T1000 (cell line): ENCODE data around the gene MPND.

Source experiments
- DNase-seq: peaks from one replicate; lab custom pipeline; 2025; ENCODE audit warnings: mixed read lengths; lab: John Stamatoyannopoulos, UW

Gene MPND

DNA sequence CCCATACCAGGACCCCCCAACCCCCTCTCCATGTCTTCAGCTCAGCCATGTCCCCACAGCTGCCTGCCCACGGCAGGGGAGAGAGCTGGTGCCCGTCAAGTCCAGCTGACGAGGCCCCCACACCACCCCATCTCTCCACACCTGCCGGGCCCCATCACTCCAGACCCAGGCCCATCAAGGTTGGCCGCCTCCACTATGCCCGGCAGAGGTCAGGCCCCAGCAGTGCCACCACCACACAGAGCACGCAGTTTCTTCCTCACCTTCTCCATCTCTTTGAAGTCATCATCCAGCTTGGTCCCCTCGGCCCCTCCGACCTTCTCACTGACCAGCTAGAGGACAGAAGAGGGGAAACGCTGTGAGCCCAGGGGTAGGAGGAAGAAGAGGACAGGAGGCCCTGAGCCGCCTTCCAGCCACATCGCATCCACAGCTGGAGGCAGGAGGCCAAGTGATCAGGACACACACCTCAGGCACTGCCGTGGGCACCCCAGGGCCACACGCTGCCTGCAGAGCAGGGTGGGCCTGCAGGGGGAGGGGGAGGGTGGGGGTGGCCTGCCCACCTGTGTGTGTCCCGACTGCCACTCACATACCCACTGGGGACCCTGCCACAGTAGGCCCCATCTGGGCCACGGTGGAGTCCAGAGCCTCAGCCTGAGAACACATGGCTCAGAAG, 23.4 kb downstream of the MPND start:
- DNase-seq = no peak

GRCh38 chr19:4367336-4367723, 24.0 kb downstream of the MPND start:
- no peak for DNase-seq

GRCh38 chr19:4367781-4368127, 24.4 kb downstream of the MPND start:
- DNase-seq = no peak

DNA sequence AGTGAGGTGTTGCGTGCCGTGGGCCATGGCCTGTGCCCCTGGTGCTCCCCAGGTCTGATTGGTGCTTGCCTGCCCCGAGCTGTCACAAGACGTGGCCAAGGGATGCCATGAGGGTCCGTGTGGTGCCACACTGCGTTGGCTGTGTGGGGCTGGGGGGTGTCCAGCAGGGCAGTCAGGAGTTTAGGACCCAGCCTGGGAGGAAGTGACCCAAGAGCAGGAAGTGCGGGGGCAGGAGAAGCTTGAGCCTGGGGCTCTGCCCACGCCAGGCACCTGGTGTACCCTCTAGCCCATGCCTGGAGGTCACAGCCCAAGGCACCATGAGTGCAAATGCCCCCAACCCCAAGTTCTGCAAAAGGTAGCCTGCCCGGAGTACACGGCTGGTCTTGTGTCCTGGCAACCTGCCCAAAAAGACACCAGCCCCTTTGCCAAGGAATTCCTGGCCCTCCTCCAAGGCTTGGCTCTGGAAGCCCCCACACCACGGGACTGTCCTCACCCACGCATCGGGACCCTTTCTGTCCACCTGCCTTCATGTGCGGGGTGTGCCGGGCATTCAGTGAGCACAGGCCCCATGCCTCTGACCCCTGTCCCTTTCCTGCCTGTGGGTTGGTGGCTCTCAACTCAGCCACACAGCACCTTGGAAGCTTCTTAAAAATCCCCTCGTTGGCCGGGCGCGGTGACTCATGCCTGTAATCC, 24.9 kb downstream of the MPND start:
- no peak for DNase-seq

GRCh38 chr19:4369109-4369887, 25.9 kb downstream of the MPND start:
- no peak for DNase-seq

- DNase-seq = no peak
These were observed 26.5 kb downstream of the MPND start for GRCh38 chr19:4369888-4370260.

DNA sequence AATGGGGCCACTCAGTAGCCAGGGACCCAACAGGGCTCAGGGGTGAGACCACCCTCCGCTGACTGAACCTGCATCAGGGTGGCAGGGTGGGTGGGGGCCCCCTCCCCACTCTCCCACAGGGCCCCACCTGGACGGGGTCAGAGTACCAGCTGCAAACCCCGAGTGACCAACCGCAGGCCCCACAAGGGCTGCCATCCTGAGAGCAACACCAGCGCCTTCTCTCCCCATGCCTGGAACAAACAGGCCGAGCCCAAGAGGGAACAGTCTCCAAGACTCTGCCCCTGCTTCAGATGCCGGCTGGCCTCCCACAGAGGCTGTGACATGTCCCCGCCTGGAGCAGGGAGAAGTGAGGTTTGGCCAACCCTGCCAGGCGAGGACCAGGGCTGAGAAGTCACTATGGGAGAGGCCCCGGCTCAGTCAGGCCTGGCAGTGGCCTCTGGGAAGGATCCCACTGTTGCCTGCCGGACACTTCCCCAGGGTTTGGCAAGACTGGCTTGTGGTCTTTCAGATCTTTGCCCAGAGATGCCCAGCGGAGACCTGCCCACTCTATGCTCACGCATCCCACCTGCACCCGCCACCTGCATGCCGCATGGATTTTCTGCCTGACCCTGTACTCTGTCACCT, 27.2 kb downstream of the MPND start:
- no peak for DNase-seq

DNA sequence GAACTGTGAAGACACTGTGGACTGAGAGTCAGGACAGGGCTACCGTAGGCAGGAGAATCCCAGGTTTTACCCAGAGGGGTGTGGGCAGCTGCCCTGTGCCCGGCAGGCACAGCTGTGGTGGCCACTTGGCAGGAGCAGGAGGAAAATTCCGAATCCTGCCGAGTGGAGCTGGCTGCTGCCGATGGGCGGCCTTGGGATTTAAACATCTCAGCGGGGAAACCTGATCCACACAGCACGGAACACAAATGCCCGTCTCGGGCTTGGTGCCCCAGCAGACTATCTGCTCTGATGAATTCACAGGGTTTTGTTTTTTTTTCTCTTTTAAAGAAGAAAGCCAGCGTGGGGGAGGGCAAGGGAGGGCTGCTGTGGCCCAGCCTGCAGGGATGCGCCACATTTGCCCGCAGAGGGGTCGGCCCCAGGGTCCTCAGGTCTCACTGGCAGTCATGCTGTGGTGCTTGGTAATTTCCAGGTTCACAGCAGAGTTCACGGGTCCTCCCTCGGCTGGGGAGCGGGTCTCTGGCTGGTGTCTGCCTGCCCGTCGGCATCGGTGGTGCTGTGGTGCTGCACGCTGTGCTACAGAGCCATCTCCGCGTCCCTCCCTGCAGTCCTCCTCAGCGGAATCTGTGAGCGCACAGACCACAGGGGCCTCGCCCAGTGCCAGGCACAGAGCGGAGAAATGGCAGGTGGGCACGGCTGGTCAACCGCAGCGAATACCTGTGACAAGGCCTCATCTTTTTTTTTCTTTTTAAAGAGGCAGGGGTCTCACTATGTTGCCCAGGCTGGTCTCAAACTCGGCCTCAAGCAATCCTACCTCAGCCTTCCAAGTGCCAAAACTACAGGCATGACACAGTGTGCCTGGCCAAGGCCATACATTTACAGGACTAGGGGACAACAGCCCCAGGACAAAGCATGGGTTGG, 28.1 kb downstream of the MPND start:
- no peak for DNase-seq

- no peak for DNase-seq
These were observed 29.0 kb downstream of the MPND start for GRCh38 chr19:4372165-4373012.

DNA sequence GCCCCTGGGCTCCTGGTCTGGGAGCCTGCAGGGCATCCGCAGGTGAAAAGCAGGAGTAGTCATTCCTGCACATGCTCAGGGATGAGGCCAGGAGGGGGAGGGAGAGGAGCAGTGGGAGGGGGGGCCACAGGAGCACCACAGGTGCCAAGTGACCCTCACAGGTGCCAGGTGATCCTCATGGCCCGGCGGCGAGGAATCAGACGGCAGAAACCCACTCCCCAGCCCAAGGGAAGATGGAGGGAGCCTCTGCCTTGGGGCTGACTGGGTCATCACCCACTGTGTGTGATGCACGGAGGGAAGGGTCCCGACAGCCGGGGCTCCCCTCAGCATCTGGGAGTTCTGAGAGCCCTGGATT, 29.6 kb downstream of the MPND start:
- DNase-seq = no peak

- DNase-seq = no peak
These were observed 30.5 kb downstream of the MPND start for GRCh38 chr19:4373601-4374497.

DNA sequence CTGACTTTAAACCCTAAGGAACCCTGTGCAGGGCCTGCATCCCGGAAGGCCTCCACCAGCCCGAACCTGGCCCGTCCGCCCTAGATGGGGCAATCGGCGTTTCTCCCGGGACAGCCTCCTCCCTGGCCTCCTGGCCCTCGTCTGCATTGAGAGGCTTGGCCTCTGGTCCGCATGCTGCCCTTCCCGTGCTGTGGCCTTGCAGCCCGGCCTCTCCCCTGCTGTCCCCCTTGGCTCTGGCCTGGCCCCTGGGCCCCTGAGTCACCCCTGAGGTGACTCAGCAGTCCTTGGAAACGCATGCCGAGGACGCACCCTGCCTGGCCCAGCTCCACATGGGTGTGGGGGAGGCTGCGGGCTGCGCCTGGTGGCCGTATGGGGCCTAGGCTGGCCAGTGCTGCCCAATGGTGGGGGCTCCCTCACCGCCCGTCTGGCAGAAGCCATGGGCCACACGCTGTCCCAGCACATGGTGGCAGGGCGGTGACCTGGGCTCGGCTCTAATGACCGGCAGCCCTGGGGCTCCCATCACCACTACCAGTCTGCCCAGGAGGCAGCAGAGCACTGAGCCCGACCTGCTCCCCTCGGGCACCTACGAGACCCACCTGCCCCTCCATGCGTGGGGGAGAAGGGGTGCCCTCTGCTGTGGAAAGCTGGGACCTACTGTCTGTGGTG, 31.3 kb downstream of the MPND start:
- peak; percentile 66 for DNase-seq

GRCh38 chr19:4375164-4376027, 32.0 kb downstream of the MPND start:
- DNase-seq = peak; percentile 67

- DNase-seq = no peak
These were observed 32.8 kb downstream of the MPND start for GRCh38 chr19:4376028-4376670.

GRCh38 chr19:4376671-4376990, 33.3 kb downstream of the MPND start:
- DNase-seq = no peak

DNA sequence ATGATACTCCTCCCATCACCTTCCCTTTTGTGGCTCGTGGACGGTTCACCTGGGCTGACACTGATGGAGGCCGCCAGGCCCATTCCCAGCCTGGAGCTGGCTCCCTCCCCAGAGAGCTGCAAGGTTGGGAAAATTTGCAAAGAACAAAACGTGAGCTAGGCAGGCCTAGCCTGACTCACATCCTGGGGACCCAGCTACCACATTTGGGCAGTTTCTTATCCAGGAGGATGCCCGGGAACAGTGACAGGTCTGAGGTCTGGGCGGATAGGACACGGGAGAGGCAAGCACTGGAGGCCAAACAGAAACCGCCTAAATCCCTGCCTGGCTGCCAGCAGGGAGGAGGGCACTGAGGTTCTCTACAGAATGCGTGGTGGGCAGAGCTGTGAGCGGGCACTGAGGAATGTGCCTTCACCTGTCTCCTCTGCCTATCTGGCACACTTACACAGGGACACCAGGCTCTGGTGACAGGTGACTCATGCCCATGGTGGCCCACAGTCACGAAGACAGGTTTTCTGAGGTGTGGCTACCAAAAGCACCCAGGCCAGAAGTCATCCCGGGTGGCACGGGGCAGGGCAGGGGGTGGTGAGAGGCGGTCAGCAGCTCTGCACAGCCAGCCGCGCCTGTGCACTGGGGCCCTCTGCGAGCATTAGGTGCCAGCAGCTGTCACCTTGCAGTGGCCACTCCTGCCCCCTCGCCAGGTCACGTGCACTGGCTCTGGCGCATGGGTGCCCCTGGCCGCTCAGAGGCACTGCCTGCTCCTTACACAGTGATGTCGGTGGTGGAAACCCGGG, 33.8 kb downstream of the MPND start:
- DNase-seq = no peak

- no peak for DNase-seq
These were observed 35.5 kb downstream of the MPND start for GRCh38 chr19:4378886-4379285.
